ENCODE measurements around the gene CNP. TPM values are rescaled to one million over a fixed set of nuclear protein-coding genes. Genes with fewer than 3 reads are reported as not detected.

Gene CNP
- total and polyA plus RNA-seq, 2 of the 8 experiments (the other 6 are each of a cell fraction or from before 2014, with no cell fraction given): 21.9 to 60.6 TPM

DNA sequence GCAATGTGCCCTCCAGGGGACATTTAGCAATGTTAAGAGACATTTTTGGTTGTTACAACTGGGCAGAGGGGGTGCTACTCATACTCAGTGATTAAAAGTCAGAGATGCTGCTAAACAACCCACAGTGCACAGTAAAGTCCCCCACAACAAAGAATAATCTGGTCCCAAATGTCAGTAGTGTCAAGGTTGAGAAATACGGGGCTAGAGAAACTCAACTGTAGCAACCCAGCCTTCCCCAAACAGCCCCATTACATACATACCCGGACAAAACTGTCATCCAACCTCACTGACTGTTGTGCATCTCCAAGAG is 30.2 kb downstream of the CNP start (continued):
- TF ChIP-seq, protein P1, sequence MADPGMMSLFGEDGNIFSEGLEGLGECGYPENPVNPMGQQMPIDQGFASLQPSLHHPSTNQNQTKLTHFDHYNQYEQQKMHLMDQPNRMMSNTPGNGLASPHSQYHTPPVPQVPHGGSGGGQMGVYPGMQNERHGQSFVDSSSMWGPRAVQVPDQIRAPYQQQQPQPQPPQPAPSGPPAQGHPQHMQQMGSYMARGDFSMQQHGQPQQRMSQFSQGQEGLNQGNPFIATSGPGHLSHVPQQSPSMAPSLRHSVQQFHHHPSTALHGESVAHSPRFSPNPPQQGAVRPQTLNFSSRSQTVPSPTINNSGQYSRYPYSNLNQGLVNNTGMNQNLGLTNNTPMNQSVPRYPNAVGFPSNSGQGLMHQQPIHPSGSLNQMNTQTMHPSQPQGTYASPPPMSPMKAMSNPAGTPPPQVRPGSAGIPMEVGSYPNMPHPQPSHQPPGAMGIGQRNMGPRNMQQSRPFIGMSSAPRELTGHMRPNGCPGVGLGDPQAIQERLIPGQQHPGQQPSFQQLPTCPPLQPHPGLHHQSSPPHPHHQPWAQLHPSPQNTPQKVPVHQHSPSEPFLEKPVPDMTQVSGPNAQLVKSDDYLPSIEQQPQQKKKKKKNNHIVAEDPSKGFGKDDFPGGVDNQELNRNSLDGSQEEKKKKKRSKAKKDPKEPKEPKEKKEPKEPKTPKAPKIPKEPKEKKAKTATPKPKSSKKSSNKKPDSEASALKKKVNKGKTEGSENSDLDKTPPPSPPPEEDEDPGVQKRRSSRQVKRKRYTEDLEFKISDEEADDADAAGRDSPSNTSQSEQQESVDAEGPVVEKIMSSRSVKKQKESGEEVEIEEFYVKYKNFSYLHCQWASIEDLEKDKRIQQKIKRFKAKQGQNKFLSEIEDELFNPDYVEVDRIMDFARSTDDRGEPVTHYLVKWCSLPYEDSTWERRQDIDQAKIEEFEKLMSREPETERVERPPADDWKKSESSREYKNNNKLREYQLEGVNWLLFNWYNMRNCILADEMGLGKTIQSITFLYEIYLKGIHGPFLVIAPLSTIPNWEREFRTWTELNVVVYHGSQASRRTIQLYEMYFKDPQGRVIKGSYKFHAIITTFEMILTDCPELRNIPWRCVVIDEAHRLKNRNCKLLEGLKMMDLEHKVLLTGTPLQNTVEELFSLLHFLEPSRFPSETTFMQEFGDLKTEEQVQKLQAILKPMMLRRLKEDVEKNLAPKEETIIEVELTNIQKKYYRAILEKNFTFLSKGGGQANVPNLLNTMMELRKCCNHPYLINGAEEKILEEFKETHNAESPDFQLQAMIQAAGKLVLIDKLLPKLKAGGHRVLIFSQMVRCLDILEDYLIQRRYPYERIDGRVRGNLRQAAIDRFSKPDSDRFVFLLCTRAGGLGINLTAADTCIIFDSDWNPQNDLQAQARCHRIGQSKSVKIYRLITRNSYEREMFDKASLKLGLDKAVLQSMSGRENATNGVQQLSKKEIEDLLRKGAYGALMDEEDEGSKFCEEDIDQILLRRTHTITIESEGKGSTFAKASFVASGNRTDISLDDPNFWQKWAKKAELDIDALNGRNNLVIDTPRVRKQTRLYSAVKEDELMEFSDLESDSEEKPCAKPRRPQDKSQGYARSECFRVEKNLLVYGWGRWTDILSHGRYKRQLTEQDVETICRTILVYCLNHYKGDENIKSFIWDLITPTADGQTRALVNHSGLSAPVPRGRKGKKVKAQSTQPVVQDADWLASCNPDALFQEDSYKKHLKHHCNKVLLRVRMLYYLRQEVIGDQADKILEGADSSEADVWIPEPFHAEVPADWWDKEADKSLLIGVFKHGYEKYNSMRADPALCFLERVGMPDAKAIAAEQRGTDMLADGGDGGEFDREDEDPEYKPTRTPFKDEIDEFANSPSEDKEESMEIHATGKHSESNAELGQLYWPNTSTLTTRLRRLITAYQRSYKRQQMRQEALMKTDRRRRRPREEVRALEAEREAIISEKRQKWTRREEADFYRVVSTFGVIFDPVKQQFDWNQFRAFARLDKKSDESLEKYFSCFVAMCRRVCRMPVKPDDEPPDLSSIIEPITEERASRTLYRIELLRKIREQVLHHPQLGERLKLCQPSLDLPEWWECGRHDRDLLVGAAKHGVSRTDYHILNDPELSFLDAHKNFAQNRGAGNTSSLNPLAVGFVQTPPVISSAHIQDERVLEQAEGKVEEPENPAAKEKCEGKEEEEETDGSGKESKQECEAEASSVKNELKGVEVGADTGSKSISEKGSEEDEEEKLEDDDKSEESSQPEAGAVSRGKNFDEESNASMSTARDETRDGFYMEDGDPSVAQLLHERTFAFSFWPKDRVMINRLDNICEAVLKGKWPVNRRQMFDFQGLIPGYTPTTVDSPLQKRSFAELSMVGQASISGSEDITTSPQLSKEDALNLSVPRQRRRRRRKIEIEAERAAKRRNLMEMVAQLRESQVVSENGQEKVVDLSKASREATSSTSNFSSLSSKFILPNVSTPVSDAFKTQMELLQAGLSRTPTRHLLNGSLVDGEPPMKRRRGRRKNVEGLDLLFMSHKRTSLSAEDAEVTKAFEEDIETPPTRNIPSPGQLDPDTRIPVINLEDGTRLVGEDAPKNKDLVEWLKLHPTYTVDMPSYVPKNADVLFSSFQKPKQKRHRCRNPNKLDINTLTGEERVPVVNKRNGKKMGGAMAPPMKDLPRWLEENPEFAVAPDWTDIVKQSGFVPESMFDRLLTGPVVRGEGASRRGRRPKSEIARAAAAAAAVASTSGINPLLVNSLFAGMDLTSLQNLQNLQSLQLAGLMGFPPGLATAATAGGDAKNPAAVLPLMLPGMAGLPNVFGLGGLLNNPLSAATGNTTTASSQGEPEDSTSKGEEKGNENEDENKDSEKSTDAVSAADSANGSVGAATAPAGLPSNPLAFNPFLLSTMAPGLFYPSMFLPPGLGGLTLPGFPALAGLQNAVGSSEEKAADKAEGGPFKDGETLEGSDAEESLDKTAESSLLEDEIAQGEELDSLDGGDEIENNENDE (IDR thresholded peaks at IDR 0.05; ENCODE audit: insufficient replicate concordance, low read length): no peak

Measured in H1 (cell line).